DOHH2 (cell line): Measurements from ENCODE around the gene RETREG1.

ENCODE experiments used
- H3F3A ChIP-seq: fragments of 200-600 bp; sonication (generic), shearing (Covaris generic); 2 replicates; pipeline ENCODE4 v1.6.0; 2016; ENCODE audit warnings: antibody characterized with exemption, mild to moderate bottlenecking; ENCODE audit not compliant: control insufficient read depth, insufficient read depth
- H3K27ac ChIP-seq: fragments of 200-600 bp; sonication (generic); 2 replicates; pipeline ENCODE4 v1.5.1; 2014; ENCODE audit warnings: low read depth, mild to moderate bottlenecking, low read length, moderate library complexity
- H3K27me3 ChIP-seq: fragments of 200-600 bp; sonication (generic); 2 replicates; pipeline ENCODE4 v1.6.1; 2014; ENCODE audit warnings: mild to moderate bottlenecking, low read length, mixed read lengths; ENCODE audit not compliant: control insufficient read depth
- H3K36me3 ChIP-seq: fragments of 200-600 bp; sonication (generic); 2 replicates; pipeline ENCODE4 v1.6.1; 2014; ENCODE audit warnings: mild to moderate bottlenecking, low read length, moderate library complexity, mixed read lengths; ENCODE audit not compliant: control insufficient read depth
- H3K4me1 ChIP-seq: fragments of 200-600 bp; sonication (generic); 2 replicates; pipeline ENCODE4 v1.6.1; 2014; ENCODE audit warnings: mild to moderate bottlenecking, low read length, mixed read lengths; ENCODE audit not compliant: control insufficient read depth
- H3K4me2 ChIP-seq: fragments of 200-600 bp; sonication (generic); 2 replicates; pipeline ENCODE4 v1.6.0; 2014; ENCODE audit warnings: mild to moderate bottlenecking, low read length, moderate library complexity
- H3K4me3 ChIP-seq: fragments of 200-600 bp; sonication (generic); 2 replicates; pipeline ENCODE4 v1.5.1; 2014; ENCODE audit warnings: mild to moderate bottlenecking, low read length, mixed read lengths
- H3K79me2 ChIP-seq: fragments of 200-600 bp; sonication (generic); 2 replicates; pipeline ENCODE4 v1.6.1; 2014; ENCODE audit warnings: mild to moderate bottlenecking, low read length, mixed read lengths; ENCODE audit not compliant: control insufficient read depth
- H3K9me2 ChIP-seq: fragments of 200-600 bp; sonication (generic); replicated peaks from 2 replicates; pipeline ENCODE4 v1.6.1; 2014; ENCODE audit warnings: mild to moderate bottlenecking, low read length, mixed read lengths; ENCODE audit not compliant: control insufficient read depth
- H3K9me3 ChIP-seq: fragments of 200-600 bp; sonication (generic); 2 replicates; pipeline ENCODE4 v1.6.1; 2014; ENCODE audit warnings: antibody characterized with exemption, low read length, mixed read lengths; ENCODE audit not compliant: control insufficient read depth, insufficient read depth
- H4K20me1 ChIP-seq: fragments of 200-600 bp; sonication (generic); 2 replicates; pipeline ENCODE4 v1.6.0; 2014; ENCODE audit warnings: low read depth, mild to moderate bottlenecking, antibody characterized with exemption, low read length, moderate library complexity; ENCODE audit not compliant: control insufficient read depth, insufficient read depth
- EZH2phosphoT487 ChIP-seq: fragments of 200-600 bp; sonication (generic); IDR thresholded peaks from 2 replicates; pipeline ENCODE4 v1.6.1; 2017; ENCODE audit warnings: borderline replicate concordance, mild to moderate bottlenecking, antibody characterized with exemption, low read length, moderate library complexity, mixed read lengths
- TF ChIP-seq, protein P1 (sequence below): fragments of 200-600 bp; sonication (generic); IDR thresholded peaks from one replicate; pipeline ENCODE4 v1.5.1; 2014; ENCODE audit warnings: antibody characterized with exemption, mild to moderate bottlenecking, low read depth, low read length; ENCODE audit not compliant: poor library complexity, severe bottlenecking

RETREG1 gene

GRCh38 chr5:16454686-16455085, 162.1 kb downstream of the RETREG1 start:
- Histone ChIP-seq H3K4me3 (no peak overlapping the region), H3K27me3 (no peaks in the 10 kb centered on the region), H4K20me1 (peaks cover 19% of the 10 kb centered on the region; the same call in 1 of the 2 replicates), H3K9me2 (no peaks in the 10 kb centered on the region), H3F3A (0 out of 2 replicates have a peak, but pooled peaks cover 9% of the 10 kb centered on the region), H3K4me2 (no peak overlapping the region), H3K4me1 (peaks cover 18% of the 10 kb centered on the region), H3K27ac (no peak overlapping the region), H3K9me3 (no peaks in the 10 kb centered on the region), H3K36me3 (peaks cover 94% of the 10 kb centered on the region), H3K79me2 (peaks cover 44% of the 10 kb centered on the region)
- no peak for TF ChIP-seq EZH2phosphoT487
- TF ChIP-seq, protein P1, sequence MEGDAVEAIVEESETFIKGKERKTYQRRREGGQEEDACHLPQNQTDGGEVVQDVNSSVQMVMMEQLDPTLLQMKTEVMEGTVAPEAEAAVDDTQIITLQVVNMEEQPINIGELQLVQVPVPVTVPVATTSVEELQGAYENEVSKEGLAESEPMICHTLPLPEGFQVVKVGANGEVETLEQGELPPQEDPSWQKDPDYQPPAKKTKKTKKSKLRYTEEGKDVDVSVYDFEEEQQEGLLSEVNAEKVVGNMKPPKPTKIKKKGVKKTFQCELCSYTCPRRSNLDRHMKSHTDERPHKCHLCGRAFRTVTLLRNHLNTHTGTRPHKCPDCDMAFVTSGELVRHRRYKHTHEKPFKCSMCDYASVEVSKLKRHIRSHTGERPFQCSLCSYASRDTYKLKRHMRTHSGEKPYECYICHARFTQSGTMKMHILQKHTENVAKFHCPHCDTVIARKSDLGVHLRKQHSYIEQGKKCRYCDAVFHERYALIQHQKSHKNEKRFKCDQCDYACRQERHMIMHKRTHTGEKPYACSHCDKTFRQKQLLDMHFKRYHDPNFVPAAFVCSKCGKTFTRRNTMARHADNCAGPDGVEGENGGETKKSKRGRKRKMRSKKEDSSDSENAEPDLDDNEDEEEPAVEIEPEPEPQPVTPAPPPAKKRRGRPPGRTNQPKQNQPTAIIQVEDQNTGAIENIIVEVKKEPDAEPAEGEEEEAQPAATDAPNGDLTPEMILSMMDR, result no peak

GRCh38 chr5:16453609-16454008, 163.2 kb downstream of the RETREG1 start:
- Histone ChIP-seq H3K4me3 (no peak overlapping the region), H3K36me3 (peaks cover 94% of the 10 kb centered on the region), H3K27ac (no peak overlapping the region), H3K9me3 (no peaks in the 10 kb centered on the region), H3K4me1 (peaks cover 14% of the 10 kb centered on the region), H3K27me3 (no peaks in the 10 kb centered on the region), H3K79me2 (peaks cover 33% of the 10 kb centered on the region), H3F3A (0 out of 2 replicates have a peak, but pooled peaks cover 6% of the 10 kb centered on the region), H3K9me2 (no peaks in the 10 kb centered on the region), H3K4me2 (no peak overlapping the region), H4K20me1 (peaks cover 18% of the 10 kb centered on the region; the same call in 1 of the 2 replicates)
- TF ChIP-seq EZH2phosphoT487, result no peak
- TF ChIP-seq, protein P1, result no peak

- Histone ChIP-seq H3K9me2 (no peaks in the 10 kb centered on the region), H3K27me3 (no peaks in the 10 kb centered on the region), H3K36me3 (peaks cover 81% of the 10 kb centered on the region), H3K4me3 (no peak overlapping the region), H3K4me1 (peaks cover under 1% of the 10 kb centered on the region), H3K9me3 (no peaks in the 10 kb centered on the region), H3K79me2 (peaks cover 14% of the 10 kb centered on the region), H3F3A (no peaks in the 10 kb centered on the region), H3K4me2 (no peak overlapping the region), H3K27ac (no peak overlapping the region), H4K20me1 (peaks cover under 1% of the 10 kb centered on the region; the same call in 1 of the 2 replicates)
- no peak for TF ChIP-seq EZH2phosphoT487
- TF ChIP-seq, protein P1, result no peak
These were observed 166.6 kb downstream of the RETREG1 start for GRCh38 chr5:16450163-16450562.

GRCh38 chr5:16446993-16447392, 169.8 kb downstream of the RETREG1 start:
- TF ChIP-seq, protein P1, result no peak
- no peak for TF ChIP-seq EZH2phosphoT487
- no peaks in the 10 kb centered on the region for H3K9me2 ChIP-seq
- no peaks in the 10 kb centered on the region for H4K20me1 ChIP-seq
- no peaks in the 10 kb centered on the region for H3K4me1 ChIP-seq
- H3K27me3 ChIP-seq, result no peaks in the 10 kb centered on the region
- no peak overlapping the region for H3K4me2 ChIP-seq
- H3K4me3 ChIP-seq, result no peak overlapping the region
- peaks cover 54% of the 10 kb centered on the region for H3K36me3 ChIP-seq
- H3F3A ChIP-seq, result no peaks in the 10 kb centered on the region
- H3K27ac ChIP-seq, result no peak overlapping the region
- H3K79me2 ChIP-seq, result no peaks in the 10 kb centered on the region
- no peaks in the 10 kb centered on the region for H3K9me3 ChIP-seq
